ENCODE results near the gene SDHA.
"Not testable (repeated sequence)": the region's sequence is repeated elsewhere in the genome, so short reads cannot be mapped to it uniquely, and the experiment has no call there.

Gene SDHA

GRCh38 chr5:257148-257547, 39.0 kb downstream of the SDHA start:
- DNase-seq (ENCODE audit: low read depth in 2 of 2), result no peak

- peak; percentile 80 to 81 for DNase-seq (ENCODE audit: low read depth in 2 of 2)
These were observed 45.3 kb downstream of the SDHA start for GRCh38 chr5:263275-263974.

- no peak for DNase-seq (ENCODE audit: low read depth in 2 of 2)
These were observed 46.2 kb downstream of the SDHA start for GRCh38 chr5:264338-264737.

GRCh38 chr5:266311-267026, 48.3 kb downstream of the SDHA start:
- peak; percentile 48 to 49 for DNase-seq (ENCODE audit: low read depth in 2 of 2)

GRCh38 chr5:267716-268115, 49.6 kb downstream of the SDHA start:
- no peak for DNase-seq (ENCODE audit: low read depth in 2 of 2)

- no peak for DNase-seq (ENCODE audit: low read depth in 2 of 2)
These were observed 52.2 kb downstream of the SDHA start for GRCh38 chr5:270340-270739.

GRCh38 chr5:271828-272167, 53.7 kb downstream of the SDHA start:
- not testable (repeated sequence) for DNase-seq (ENCODE audit: low read depth in 2 of 2)

- DNase-seq (ENCODE audit: low read depth in 2 of 2), result not testable (repeated sequence)
These were observed 55.0 kb downstream of the SDHA start for GRCh38 chr5:273091-273490.

GRCh38 chr5:273491-273890, 55.4 kb downstream of the SDHA start:
- not testable (repeated sequence) for DNase-seq (ENCODE audit: low read depth in 2 of 2)

GRCh38 chr5:274346-274745, 56.2 kb downstream of the SDHA start:
- not testable (repeated sequence) for DNase-seq (ENCODE audit: low read depth in 2 of 2)

GRCh38 chr5:278646-279045, 60.5 kb downstream of the SDHA start:
- no peak for DNase-seq (ENCODE audit: low read depth in 2 of 2)

- not testable (repeated sequence) for DNase-seq (ENCODE audit: low read depth in 2 of 2)
These were observed 61.0 kb downstream of the SDHA start for GRCh38 chr5:279051-279665.

GRCh38 chr5:285991-286557, 68.0 kb downstream of the SDHA start:
- DNase-seq (ENCODE audit: low read depth in 2 of 2), result no peak

- DNase-seq (ENCODE audit: low read depth in 2 of 2), result not testable (repeated sequence)
These were observed 72.1 kb downstream of the SDHA start for GRCh38 chr5:290200-290599.

- DNase-seq (ENCODE audit: low read depth in 2 of 2), result not testable (repeated sequence)
These were observed 73.2 kb downstream of the SDHA start for GRCh38 chr5:291345-291744.

GRCh38 chr5:294788-295187, 76.7 kb downstream of the SDHA start:
- DNase-seq (ENCODE audit: low read depth in 2 of 2), result not testable (repeated sequence)

- not testable (repeated sequence) for DNase-seq (ENCODE audit: low read depth in 2 of 2)
These were observed 78.1 kb downstream of the SDHA start for GRCh38 chr5:296207-296606.

- DNase-seq (ENCODE audit: low read depth in 2 of 2), result peak; percentile 64 to 68
These were observed 78.8 kb downstream of the SDHA start for GRCh38 chr5:296954-297353.

GRCh38 chr5:297448-297847, 79.3 kb downstream of the SDHA start:
- not testable (repeated sequence) for DNase-seq (ENCODE audit: low read depth in 2 of 2)

- DNase-seq (ENCODE audit: low read depth in 2 of 2), result not testable (repeated sequence)
These were observed 80.0 kb downstream of the SDHA start for GRCh38 chr5:297991-298736.

- DNase-seq (ENCODE audit: low read depth in 2 of 2), result no peak
These were observed 80.6 kb downstream of the SDHA start for GRCh38 chr5:298737-299125.

- not testable (repeated sequence) for DNase-seq (ENCODE audit: low read depth in 2 of 2)
These were observed 81.8 kb downstream of the SDHA start for GRCh38 chr5:299921-300320.

Measured in fibroblast of skin of left quadriceps (primary cell).